ENCODE data around the gene NMB.

DNA sequence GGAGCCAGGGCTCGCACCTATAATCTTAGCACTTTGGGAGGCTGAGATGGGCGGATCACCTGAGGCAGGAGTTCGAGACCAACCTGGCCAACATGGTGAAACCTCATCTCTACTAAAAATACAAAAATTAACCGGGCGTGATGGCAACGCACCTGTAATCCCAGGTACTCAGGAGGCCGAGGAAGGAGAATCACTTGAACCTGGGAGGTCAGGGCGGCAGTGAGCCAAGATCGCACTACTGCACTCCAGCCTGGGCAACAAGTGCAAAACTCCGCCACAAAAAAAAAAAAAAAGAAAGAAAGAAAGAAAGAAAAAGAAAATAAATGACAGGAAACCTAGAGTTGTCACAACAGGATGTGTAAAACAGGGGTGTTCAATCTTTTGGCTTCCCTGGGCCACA lies 3.0 kb upstream of the NMB start:
- TF ChIP-seq EZH2 (conservative IDR thresholded peaks at IDR 0.05; ENCODE audit: low read depth, low read length) (no peak), HOXA3 (CRISPR knock-in tag; IDR thresholded peaks at IDR 0.05) (no peak), MTA1 (CRISPR knock-in tag; IDR thresholded peaks at IDR 0.05; ENCODE audit: borderline replicate concordance) (no peak), FOSL1 (CRISPR knock-in tag; IDR thresholded peaks at IDR 0.05; ENCODE audit: borderline replicate concordance) (no peak), SIN3A (IDR thresholded peaks at IDR 0.05; ENCODE audit: borderline replicate concordance, low read depth, low read length) (no peak), MXI1 (IDR thresholded peaks at IDR 0.05; ENCODE audit: borderline replicate concordance, low read depth, low read length) (no peak), ZNF782 (CRISPR knock-in tag; IDR thresholded peaks at IDR 0.05; ENCODE audit: borderline replicate concordance) (no peak), CHD4 (IDR thresholded peaks at IDR 0.05; ENCODE audit: borderline replicate concordance, low read length) (no peak)
- TF ChIP-seq, protein P1, sequence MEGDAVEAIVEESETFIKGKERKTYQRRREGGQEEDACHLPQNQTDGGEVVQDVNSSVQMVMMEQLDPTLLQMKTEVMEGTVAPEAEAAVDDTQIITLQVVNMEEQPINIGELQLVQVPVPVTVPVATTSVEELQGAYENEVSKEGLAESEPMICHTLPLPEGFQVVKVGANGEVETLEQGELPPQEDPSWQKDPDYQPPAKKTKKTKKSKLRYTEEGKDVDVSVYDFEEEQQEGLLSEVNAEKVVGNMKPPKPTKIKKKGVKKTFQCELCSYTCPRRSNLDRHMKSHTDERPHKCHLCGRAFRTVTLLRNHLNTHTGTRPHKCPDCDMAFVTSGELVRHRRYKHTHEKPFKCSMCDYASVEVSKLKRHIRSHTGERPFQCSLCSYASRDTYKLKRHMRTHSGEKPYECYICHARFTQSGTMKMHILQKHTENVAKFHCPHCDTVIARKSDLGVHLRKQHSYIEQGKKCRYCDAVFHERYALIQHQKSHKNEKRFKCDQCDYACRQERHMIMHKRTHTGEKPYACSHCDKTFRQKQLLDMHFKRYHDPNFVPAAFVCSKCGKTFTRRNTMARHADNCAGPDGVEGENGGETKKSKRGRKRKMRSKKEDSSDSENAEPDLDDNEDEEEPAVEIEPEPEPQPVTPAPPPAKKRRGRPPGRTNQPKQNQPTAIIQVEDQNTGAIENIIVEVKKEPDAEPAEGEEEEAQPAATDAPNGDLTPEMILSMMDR (CRISPR knock-in tag; IDR thresholded peaks at IDR 0.05) = no peak
- TF ChIP-seq, protein P2, sequence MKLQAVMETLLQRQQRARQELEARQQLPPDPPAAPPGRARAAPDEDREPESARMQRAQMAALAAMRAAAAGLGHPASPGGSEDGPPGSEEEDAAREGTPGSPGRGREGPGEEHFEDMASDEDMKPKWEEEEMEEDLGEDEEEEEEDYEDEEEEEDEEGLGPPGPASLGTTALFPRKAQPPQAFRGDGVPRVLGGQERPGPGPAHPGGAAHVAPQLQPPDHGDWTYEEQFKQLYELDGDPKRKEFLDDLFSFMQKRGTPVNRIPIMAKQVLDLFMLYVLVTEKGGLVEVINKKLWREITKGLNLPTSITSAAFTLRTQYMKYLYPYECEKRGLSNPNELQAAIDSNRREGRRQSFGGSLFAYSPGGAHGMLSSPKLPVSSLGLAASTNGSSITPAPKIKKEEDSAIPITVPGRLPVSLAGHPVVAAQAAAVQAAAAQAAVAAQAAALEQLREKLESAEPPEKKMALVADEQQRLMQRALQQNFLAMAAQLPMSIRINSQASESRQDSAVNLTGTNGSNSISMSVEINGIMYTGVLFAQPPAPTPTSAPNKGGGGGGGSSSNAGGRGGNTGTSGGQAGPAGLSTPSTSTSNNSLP (IDR thresholded peaks at IDR 0.05; ENCODE audit: low read depth, low read length) = no peak
